Inferior parietal cortex (tissue), 1 donor: ENCODE measurements around the gene NT5DC4.

Experiments used
- DNase-seq: peaks from one replicate; pipeline ENCODE4 v3.0.0-alpha.2; 2016; ENCODE audit errors: extremely low spot score

Gene NT5DC4

DNA sequence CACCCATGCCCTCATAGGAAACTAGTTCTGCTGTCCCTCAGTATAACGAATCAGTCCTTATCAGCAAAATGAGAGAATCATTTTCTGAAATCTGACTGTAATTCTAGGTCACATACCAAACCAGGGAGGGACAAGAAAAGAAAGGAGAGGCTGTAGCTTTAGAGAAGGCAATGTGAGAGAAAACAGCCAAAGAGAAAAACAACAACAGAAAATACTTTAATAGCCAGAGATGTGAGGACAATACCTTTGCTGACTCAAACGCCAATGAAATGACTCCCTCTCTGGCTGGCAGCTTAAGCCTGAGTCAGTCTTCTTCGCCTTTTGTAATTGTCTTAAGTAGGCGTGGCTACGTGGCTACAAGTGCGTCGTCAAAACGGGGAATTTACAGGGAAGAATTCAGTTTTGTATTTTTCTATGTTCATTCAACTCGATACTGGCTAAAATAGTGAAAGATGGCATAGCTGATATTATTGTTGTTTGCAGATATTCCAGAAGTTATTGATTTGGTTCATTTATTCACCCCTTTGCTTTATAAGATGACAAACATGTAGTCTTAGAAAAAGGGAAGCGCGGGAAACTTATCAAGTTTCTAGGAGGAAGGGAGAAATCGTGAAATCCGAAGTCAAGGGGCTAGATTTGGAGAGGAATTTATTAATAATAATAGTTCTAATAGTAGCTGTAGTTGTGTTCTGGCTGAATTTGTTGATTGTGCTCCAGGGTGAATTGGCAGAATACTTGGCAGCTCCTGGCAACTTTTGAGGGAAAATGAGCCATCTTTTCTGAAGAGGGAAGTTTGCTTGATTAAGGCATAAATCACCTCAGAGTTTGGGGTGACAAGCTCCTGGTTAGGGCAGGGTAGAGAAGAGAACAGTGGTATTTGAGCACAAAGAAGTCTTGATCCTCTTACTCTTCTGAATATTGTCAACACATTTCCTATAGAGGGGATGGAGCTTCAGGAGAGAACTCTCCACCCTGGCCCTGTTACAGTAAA lies 63.7 kb downstream of the NT5DC4 start, which contains the start of gene IL1A:
TSS of gene IL1A (minus strand) at position 295 of the 991 bp plus-strand sequence. CDS start 723 bp downstream, outside the sequence.
- peak; percentile 16 for DNase-seq

GRCh38 chr2:112787294-112787693 lies 66.5 kb downstream of the NT5DC4 start:
- DNase-seq: no peak

GRCh38 chr2:112787729-112788393 lies 67.0 kb downstream of the NT5DC4 start:
- no peak for DNase-seq

DNA sequence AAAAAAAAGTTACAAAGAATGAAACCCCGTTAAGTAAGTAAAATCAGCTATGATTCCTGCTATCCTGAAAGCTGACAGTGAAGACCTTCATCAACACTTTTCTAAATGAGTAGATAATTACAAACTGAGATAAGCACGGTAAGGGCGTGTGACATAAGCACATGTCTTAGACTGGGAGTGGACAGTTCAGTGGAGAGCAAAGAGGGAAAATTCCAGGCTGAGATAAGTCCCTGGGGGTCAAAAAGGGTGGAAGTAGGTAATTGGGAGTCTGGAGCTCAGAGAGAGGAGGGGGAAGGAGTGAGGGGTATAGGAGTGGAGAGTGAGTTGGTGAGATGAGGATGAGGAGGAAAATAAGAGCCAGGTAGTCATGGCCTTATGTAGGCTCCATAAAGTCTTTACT lies 67.8 kb downstream of the NT5DC4 start:
- DNase-seq: no peak
